GM12892 (cell line): Measurements from ENCODE around the gene CLEC19A.

Experiments
- POLR2A ChIP-seq: IDR thresholded peaks from 2 replicates; pipeline ENCODE4 v1.6.1; 2011; ENCODE audit warnings: low read depth, low read length, control low read depth
- TAF1 ChIP-seq: IDR thresholded peaks from 2 replicates; pipeline ENCODE4 v1.6.1; 2011; ENCODE audit warnings: low read depth, mild to moderate bottlenecking, control low read depth, low read length, borderline replicate concordance

DNA sequence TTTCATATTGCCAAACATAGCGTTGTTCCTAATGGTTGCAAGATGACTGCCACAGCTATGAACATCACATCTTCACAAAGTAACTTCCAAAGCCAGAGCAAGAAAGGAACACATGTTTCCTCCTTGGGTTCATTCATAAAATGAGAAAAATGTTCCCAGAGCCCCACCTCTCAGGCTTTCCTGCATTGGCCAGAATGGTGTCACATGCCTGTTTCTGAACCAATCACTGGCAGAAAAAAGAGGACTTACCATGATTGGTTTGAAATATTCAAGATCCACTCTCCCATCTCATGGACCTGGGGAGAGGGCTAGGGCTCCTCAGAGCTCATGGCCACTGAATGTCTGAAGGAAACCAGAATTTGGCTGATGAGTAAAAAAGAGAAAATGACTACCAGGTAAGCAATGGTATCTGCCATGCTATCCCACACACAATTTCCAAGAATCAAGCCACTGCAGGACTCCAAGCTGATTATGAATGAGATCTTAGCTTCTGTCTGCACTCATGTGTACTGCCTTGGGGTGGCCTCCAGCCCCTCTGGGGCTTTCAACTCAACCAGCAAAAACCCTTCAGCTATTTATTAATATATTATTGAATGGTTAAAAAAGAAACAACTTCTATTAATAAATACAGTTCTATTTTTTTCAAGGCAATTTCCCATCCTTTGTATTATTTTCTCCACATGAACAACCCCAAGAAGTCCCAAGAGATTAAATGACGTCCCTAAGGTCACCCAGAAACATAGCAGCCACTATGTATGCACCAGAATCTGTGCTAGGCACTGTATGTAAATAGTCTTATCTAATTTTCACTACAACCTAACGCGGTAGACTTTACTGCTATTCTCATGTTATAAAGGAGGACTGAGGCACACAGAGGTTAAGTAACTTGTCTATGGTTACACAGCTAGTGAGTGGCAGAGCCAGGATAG, 70.8 kb downstream of the CLEC19A start:
- no peak for TF ChIP-seq TAF1
- no peak for TF ChIP-seq POLR2A
